HepG2 (cell line): ENCODE results near the gene NOCT. TPM values are rescaled to one million over a fixed set of nuclear protein-coding genes. Genes with fewer than 3 reads are reported as not detected.

Source experiments
- CBX1 ChIP-seq: IDR thresholded peaks from one replicate; pipeline ENCODE4 v1.6.1; 2016; ENCODE audit warnings: antibody characterized with exemption, low read depth
- CEBPG ChIP-seq: IDR thresholded peaks from 2 replicates; pipeline ENCODE4 v1.6.1; 2016
- FIP1L1 ChIP-seq: fragments of 200-400 bp; formaldehyde crosslinking; IDR thresholded peaks from 2 replicates; pipeline ENCODE4 v1.6.1; 2018; ENCODE audit warnings: low read depth, mild to moderate bottlenecking, low read length, moderate library complexity, borderline replicate concordance; ENCODE audit not compliant: insufficient read depth
- HNF1B ChIP-seq: sonication (generic); formaldehyde crosslinking; IDR thresholded peaks from 2 replicates; pipeline ENCODE4 v1.5.1; 2020; ENCODE audit warnings: mild to moderate bottlenecking, moderate library complexity, missing genetic modification reagents
- HNF4A ChIP-seq: sonication (generic); formaldehyde crosslinking; IDR thresholded peaks from 2 replicates; pipeline ENCODE4 v1.4.0; 2020; ENCODE audit warnings: missing genetic modification reagents
- HNRNPUL1 ChIP-seq: fragments of 200-400 bp; formaldehyde crosslinking; IDR thresholded peaks from 2 replicates; pipeline ENCODE4 v1.6.1; 2017; ENCODE audit warnings: low read depth, mild to moderate bottlenecking, low read length, moderate library complexity
- KLF9 ChIP-seq: IDR thresholded peaks from 2 replicates; pipeline ENCODE4 v1.6.1; 2016; ENCODE audit warnings: low read depth
- NR2C2 ChIP-seq: sonication (generic); formaldehyde crosslinking; IDR thresholded peaks from 2 replicates; pipeline ENCODE4 v1.4.0; 2020; ENCODE audit warnings: missing genetic modification reagents, mild to moderate bottlenecking, moderate library complexity, borderline replicate concordance
- NR2F2 ChIP-seq: IDR thresholded peaks from 2 replicates; pipeline ENCODE4 v1.6.1; 2012; ENCODE audit warnings: low read depth, inconsistent platforms, borderline replicate concordance
- PAXIP1 ChIP-seq: sonication (generic); formaldehyde crosslinking; conservative IDR thresholded peaks from 2 replicates; pipeline ENCODE4 v1.4.0; 2020; ENCODE audit warnings: mild to moderate bottlenecking, missing genetic modification reagents, moderate library complexity
- TBX3 ChIP-seq: fragments of 450-650 bp; IDR thresholded peaks from 2 replicates; pipeline ENCODE4 v1.6.1; 2017; ENCODE audit warnings: antibody characterized with exemption, mild to moderate bottlenecking, inconsistent platforms, borderline replicate concordance
- TMF1 ChIP-seq: sonication (generic); formaldehyde crosslinking; IDR thresholded peaks from 2 replicates; pipeline ENCODE4 v1.8.1; 2022; ENCODE audit warnings: low read depth, missing genetic modification reagents
- ZBTB39 ChIP-seq: sonication (generic); formaldehyde crosslinking; IDR thresholded peaks from 2 replicates; pipeline ENCODE4 v1.5.0; 2020; ENCODE audit warnings: missing genetic modification reagents
- ZBTB7A ChIP-seq: sonication (generic); formaldehyde crosslinking; IDR thresholded peaks from 2 replicates; pipeline ENCODE4 v1.8.0; 2022; ENCODE audit warnings: mild to moderate bottlenecking, missing genetic modification reagents
- ZBTB8A ChIP-seq: sonication (generic); formaldehyde crosslinking; IDR thresholded peaks from 2 replicates; pipeline ENCODE4 v1.4.0; 2020; ENCODE audit warnings: mild to moderate bottlenecking, low read depth, missing genetic modification reagents, borderline replicate concordance
- ZNF124 ChIP-seq: sonication (generic); formaldehyde crosslinking; IDR thresholded peaks from 2 replicates; pipeline ENCODE4 v1.4.0; 2020; ENCODE audit warnings: missing genetic modification reagents
- ZNF34 ChIP-seq: sonication (generic); formaldehyde crosslinking; IDR thresholded peaks from 2 replicates; pipeline ENCODE4 v1.4.0; 2020; ENCODE audit warnings: mild to moderate bottlenecking, missing genetic modification reagents, borderline replicate concordance
- ZNF460 ChIP-seq: sonication (generic); formaldehyde crosslinking; IDR thresholded peaks from 2 replicates; pipeline ENCODE4 v1.5.1; 2020; ENCODE audit warnings: missing genetic modification reagents, mild to moderate bottlenecking, borderline replicate concordance
- ZNF766 ChIP-seq: sonication (generic); formaldehyde crosslinking; IDR thresholded peaks from 2 replicates; pipeline ENCODE4 v1.5.0; 2020; ENCODE audit warnings: missing genetic modification reagents, borderline replicate concordance
- polyA plus RNA-seq, 8 experiments: library from polyadenylated mRNA; depleted of rRNA in 3 of 8; stranded (reverse) in 7 of 8; unstranded in 1 of 8; fragments of >200 nt; fragmentation: Illumina TruSeq in 4 of 8; extraction: Trizol in 4 of 8; gene quantifications; 2 replicates each; pipeline versions ENCODE4 v1.2.1 to v1.2.3, GENCODE V29; 2011 to 2016; ENCODE audit warnings: low read depth in 4 of 8, missing spikeins in 1 of 8, mixed read lengths in 1 of 8; ENCODE audit not compliant: insufficient read depth in 1 of 8
- total RNA-seq, 5 experiments: library from RNA; depleted of rRNA; stranded (reverse); fragments of >200 nt; fragmentation: Illumina TruSeq; extraction: Trizol; gene quantifications; 2 replicates each; pipeline ENCODE4 v1.2.3, GENCODE V29; 2016; ENCODE audit warnings: low read depth in 1 of 5
- TF ChIP-seq, protein P1 (sequence below): sonication (generic); formaldehyde crosslinking; IDR thresholded peaks from 2 replicates; pipeline ENCODE4 v1.4.0; 2020; ENCODE audit warnings: missing genetic modification reagents
- TF ChIP-seq, protein P2 (sequence below): sonication (generic); formaldehyde crosslinking; conservative IDR thresholded peaks from 2 replicates; pipeline ENCODE4 v1.4.0; 2020; ENCODE audit warnings: missing genetic modification reagents

Gene NOCT
- total and polyA plus RNA-seq, 2 of the 13 experiments (the other 11 are each of a cell fraction or from before 2014, with no cell fraction given) = 3.6 to 13.1 TPM

DNA sequence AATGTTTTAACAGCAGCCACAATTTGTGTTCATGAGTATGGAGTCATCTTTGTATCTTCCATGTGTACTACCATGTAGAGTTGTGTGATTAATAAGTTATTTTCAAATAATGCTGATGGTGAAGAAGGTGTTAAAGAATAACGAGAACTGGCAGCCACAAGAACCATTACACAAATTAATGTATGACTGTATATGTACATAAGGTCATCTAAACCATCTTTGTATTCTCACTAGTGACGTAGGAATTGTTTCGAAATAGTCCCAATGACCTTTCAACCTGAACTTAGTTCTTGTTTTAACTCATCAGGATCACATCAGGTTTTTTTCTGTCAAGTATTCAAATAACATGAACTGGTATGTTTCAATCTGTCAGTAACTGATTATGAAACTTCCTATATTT, 48.3 kb upstream of the NOCT start (continued):
- peak; percentile 89 for TF ChIP-seq PAXIP1 (CRISPR knock-in tag)
- peak; percentile 53; the same call in 1 of the 2 replicates for TF ChIP-seq HNRNPUL1
- TF ChIP-seq HNF4A (CRISPR knock-in tag) = peak; percentile 81
- TF ChIP-seq ZBTB39 (CRISPR knock-in tag) = no peak
- TF ChIP-seq, protein P1, sequence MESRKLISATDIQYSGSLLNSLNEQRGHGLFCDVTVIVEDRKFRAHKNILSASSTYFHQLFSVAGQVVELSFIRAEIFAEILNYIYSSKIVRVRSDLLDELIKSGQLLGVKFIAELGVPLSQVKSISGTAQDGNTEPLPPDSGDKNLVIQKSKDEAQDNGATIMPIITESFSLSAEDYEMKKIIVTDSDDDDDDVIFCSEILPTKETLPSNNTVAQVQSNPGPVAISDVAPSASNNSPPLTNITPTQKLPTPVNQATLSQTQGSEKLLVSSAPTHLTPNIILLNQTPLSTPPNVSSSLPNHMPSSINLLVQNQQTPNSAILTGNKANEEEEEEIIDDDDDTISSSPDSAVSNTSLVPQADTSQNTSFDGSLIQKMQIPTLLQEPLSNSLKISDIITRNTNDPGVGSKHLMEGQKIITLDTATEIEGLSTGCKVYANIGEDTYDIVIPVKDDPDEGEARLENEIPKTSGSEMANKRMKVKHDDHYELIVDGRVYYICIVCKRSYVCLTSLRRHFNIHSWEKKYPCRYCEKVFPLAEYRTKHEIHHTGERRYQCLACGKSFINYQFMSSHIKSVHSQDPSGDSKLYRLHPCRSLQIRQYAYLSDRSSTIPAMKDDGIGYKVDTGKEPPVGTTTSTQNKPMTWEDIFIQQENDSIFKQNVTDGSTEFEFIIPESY = no peak
- TF ChIP-seq ZNF124 = no peak
- no peak for TF ChIP-seq TMF1
- no peak for TF ChIP-seq FIP1L1
- no peak for TF ChIP-seq ZBTB8A (CRISPR knock-in tag)
- peak; percentile 95 for TF ChIP-seq NR2C2 (CRISPR knock-in tag)
- TF ChIP-seq ZBTB7A = no peak
- TF ChIP-seq CEBPG (CRISPR knock-in tag) = peak; percentile 92
- TF ChIP-seq NR2F2 = peak; percentile 70; the same call in 1 of the 2 replicates
- TF ChIP-seq ZNF460 = no peak
- TF ChIP-seq, protein P2, sequence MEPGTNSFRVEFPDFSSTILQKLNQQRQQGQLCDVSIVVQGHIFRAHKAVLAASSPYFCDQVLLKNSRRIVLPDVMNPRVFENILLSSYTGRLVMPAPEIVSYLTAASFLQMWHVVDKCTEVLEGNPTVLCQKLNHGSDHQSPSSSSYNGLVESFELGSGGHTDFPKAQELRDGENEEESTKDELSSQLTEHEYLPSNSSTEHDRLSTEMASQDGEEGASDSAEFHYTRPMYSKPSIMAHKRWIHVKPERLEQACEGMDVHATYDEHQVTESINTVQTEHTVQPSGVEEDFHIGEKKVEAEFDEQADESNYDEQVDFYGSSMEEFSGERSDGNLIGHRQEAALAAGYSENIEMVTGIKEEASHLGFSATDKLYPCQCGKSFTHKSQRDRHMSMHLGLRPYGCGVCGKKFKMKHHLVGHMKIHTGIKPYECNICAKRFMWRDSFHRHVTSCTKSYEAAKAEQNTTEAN = no peak
- no peak for TF ChIP-seq ZNF766 (CRISPR knock-in tag)
- no peak for TF ChIP-seq ZNF34 (CRISPR knock-in tag)
- TF ChIP-seq HNF1B = no peak
- TF ChIP-seq KLF9 (CRISPR knock-in tag) = no peak
- peak; percentile 71; the same call in 1 of the 2 replicates for TF ChIP-seq TBX3
- no peak for TF ChIP-seq CBX1
